Duodenal mucosa (tissue), 2 donors: ENCODE measurements around the gene CDC42BPB.

Experiments
- H3K27ac ChIP-seq: one replicate; pipeline ENCODE4 v1.7.0; 2013; ENCODE audit warnings: low read depth, low read length
- H3K27me3 ChIP-seq, 2 donors: one replicate each; pipeline ENCODE4 v1.7.0; 2013; ENCODE audit warnings: low read length in 2 of 2, control low read depth in 1 of 2; ENCODE audit not compliant: insufficient read depth in 2 of 2, control insufficient read depth in 1 of 2
- H3K36me3 ChIP-seq, 2 donors: one replicate each; pipeline ENCODE4 v1.7.0; 2013; ENCODE audit warnings: low read length in 2 of 2, control low read depth in 1 of 2; ENCODE audit not compliant: insufficient read depth in 2 of 2, control insufficient read depth in 1 of 2
- H3K4me1 ChIP-seq, 2 donors: one replicate each; pipeline ENCODE4 v1.7.0; 2013; ENCODE audit warnings: low read length in 2 of 2, control low read depth in 1 of 2; ENCODE audit not compliant: insufficient read depth in 2 of 2, control insufficient read depth in 1 of 2
- H3K4me3 ChIP-seq, 2 donors: one replicate each; pipeline ENCODE4 v1.7.0; 2013; ENCODE audit warnings: low read length in 2 of 2, low read depth in 1 of 2
- H3K9ac ChIP-seq, 2 donors: one replicate each; pipeline ENCODE4 v1.7.0; 2013; ENCODE audit warnings: low read length in 2 of 2, low read depth in 1 of 2
- H3K9me3 ChIP-seq, 2 donors: one replicate each; pipeline ENCODE4 v1.7.0; 2013; ENCODE audit warnings: low read length in 2 of 2, control low read depth in 1 of 2; ENCODE audit not compliant: control insufficient read depth in 1 of 2

Gene CDC42BPB

GRCh38 chr14:102945346-102946130 is 111.8 kb downstream of the CDC42BPB start:
- peaks cover 52 to 90% of the 10 kb centered on the region in 2 donors for H3K36me3 ChIP-seq

GRCh38 chr14:102944448-102945330 is 112.7 kb downstream of the CDC42BPB start:
- Histone ChIP-seq H3K27me3 (no peaks in the 10 kb centered on the region), H3K9me3 (no peaks in the 10 kb centered on the region), H3K4me1 (peaks cover 0 to 10% of the 10 kb centered on the region in 2 donors), H3K9ac (no peak overlapping the region), H3K27ac (no peak overlapping the region), H3K4me3 (no peak overlapping the region), H3K36me3 (peaks cover 50 to 87% of the 10 kb centered on the region in 2 donors)

More at GRCh38 chr14:102945346-102946130, 111.8 kb downstream of the CDC42BPB start:
- Histone ChIP-seq H3K9me3 (no peaks in the 10 kb centered on the region), H3K4me3 (no peak overlapping the region), H3K9ac (no peak overlapping the region), H3K27me3 (no peaks in the 10 kb centered on the region), H3K27ac (no peak overlapping the region), H3K4me1 (peaks cover 0 to 6% of the 10 kb centered on the region in 2 donors)

GRCh38 chr14:102943979-102944378 is 113.4 kb downstream of the CDC42BPB start:
- Histone ChIP-seq H3K4me1 (peaks cover 0 to 8% of the 10 kb centered on the region in 2 donors), H3K4me3 (no peak overlapping the region), H3K27ac (no peak overlapping the region), H3K36me3 (peaks cover 46 to 87% of the 10 kb centered on the region in 2 donors), H3K9ac (no peak overlapping the region), H3K9me3 (no peaks in the 10 kb centered on the region), H3K27me3 (no peaks in the 10 kb centered on the region)

GRCh38 chr14:102943454-102943853 is 113.9 kb downstream of the CDC42BPB start:
- Histone ChIP-seq H3K36me3 (peaks cover 43 to 85% of the 10 kb centered on the region in 2 donors), H3K4me1 (peaks cover 0 to 5% of the 10 kb centered on the region in 2 donors), H3K9ac (no peak overlapping the region), H3K4me3 (no peak overlapping the region), H3K27ac (no peak overlapping the region), H3K9me3 (no peaks in the 10 kb centered on the region), H3K27me3 (no peaks in the 10 kb centered on the region)

GRCh38 chr14:102942069-102942468 is 115.3 kb downstream of the CDC42BPB start:
- H3K27me3 ChIP-seq: no peaks in the 10 kb centered on the region
- no peak overlapping the region for H3K27ac ChIP-seq
- H3K9ac ChIP-seq: no peak overlapping the region
- H3K4me3 ChIP-seq: no peak overlapping the region
- peaks cover 49 to 91% of the 10 kb centered on the region in 2 donors for H3K36me3 ChIP-seq
- H3K9me3 ChIP-seq: no peaks in the 10 kb centered on the region
- H3K4me1 ChIP-seq: peaks cover 0 to 5% of the 10 kb centered on the region in 2 donors

GRCh38 chr14:102941419-102942011 is 115.8 kb downstream of the CDC42BPB start:
- no peaks in the 10 kb centered on the region for H3K27me3 ChIP-seq
- peaks cover 48 to 91% of the 10 kb centered on the region in 2 donors for H3K36me3 ChIP-seq
- no peak overlapping the region for H3K27ac ChIP-seq
- H3K9ac ChIP-seq: no peak overlapping the region
- peaks cover 0 to 5% of the 10 kb centered on the region in 2 donors for H3K4me1 ChIP-seq
- no peaks in the 10 kb centered on the region for H3K9me3 ChIP-seq
- H3K4me3 ChIP-seq: no peak overlapping the region

- no peaks in the 10 kb centered on the region for H3K9me3 ChIP-seq
- H3K27ac ChIP-seq: no peak overlapping the region
- peaks cover 0 to 5% of the 10 kb centered on the region in 2 donors for H3K4me1 ChIP-seq
- H3K27me3 ChIP-seq: no peaks in the 10 kb centered on the region
- peaks cover 45 to 85% of the 10 kb centered on the region in 2 donors for H3K36me3 ChIP-seq
- H3K4me3 ChIP-seq: no peak overlapping the region
- no peak overlapping the region for H3K9ac ChIP-seq
Measured at GRCh38 chr14:102940729-102941362, 116.5 kb downstream of the CDC42BPB start.

GRCh38 chr14:102939820-102940561 is 117.4 kb downstream of the CDC42BPB start:
- Histone ChIP-seq H3K27ac (no peak overlapping the region), H3K36me3 (peaks cover 37 to 77% of the 10 kb centered on the region in 2 donors), H3K4me1 (peaks cover 0 to 5% of the 10 kb centered on the region in 2 donors), H3K27me3 (no peaks in the 10 kb centered on the region), H3K4me3 (no peak overlapping the region), H3K9me3 (no peaks in the 10 kb centered on the region), H3K9ac (no peak overlapping the region)

- Histone ChIP-seq H3K27ac (no peak overlapping the region), H3K4me3 (no peak overlapping the region), H3K36me3 (peaks cover 32 to 71% of the 10 kb centered on the region in 2 donors), H3K9me3 (no peaks in the 10 kb centered on the region), H3K9ac (no peak overlapping the region), H3K27me3 (no peaks in the 10 kb centered on the region), H3K4me1 (peaks cover 0 to 5% of the 10 kb centered on the region in 2 donors)
Measured at GRCh38 chr14:102939329-102939728, 118.0 kb downstream of the CDC42BPB start.
